Glomerular visceral epithelial cell (primary cell): Measurements from ENCODE around the gene FAM135A.
"Not testable (repeated sequence)": the region's sequence is repeated elsewhere in the genome, so short reads cannot be mapped to it uniquely, and the experiment has no call there.

ENCODE experiments used
- DNase-seq: peaks from one replicate; pipeline ENCODE4 v3.0.0-alpha.2; 2016; ENCODE audit errors: extremely low spot score

The FAM135A gene

DNA sequence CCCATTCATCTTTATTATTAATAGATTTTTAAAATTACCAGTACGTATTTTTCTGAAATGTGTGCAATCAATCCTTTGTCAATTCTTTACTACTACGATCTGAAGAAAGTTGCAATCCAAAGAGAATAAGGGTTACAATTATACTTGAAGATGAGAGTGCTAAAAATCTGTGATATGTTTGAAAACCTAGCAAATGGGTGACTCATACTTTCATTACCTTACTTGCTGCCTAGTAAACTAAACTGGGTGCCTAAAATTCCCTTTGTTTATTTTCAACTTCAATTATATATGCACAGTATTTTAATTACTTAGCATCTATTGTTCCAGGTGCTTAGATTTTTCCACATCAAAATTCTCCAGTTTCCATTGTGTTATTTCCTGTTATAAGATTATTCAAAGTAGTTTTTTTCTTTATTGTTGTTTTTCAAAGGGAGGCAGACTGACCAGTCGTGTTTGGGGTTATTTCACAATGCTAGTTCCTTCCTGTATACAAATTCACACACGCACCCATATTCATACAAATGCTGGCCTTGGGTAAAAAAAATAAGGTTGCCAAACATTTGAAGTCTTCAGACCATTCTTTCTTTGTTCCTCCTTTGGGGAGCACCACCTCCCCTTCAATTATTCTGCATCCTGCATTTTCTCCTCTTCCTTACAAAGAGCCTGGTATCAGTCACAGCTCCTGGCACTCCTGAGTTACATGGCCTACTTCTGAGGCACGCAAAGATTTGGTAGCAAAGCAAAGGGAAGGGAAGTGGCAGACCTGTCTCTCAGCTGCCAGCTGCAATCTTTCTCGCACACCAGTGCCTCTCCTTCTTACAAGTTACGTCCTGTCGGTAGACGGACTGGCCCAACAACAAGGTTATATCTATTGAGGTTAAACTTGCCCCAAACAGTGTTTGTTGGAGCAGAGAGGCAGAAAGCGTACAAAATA lies 16.2 kb upstream of the FAM135A start:
- no peak for DNase-seq

DNA sequence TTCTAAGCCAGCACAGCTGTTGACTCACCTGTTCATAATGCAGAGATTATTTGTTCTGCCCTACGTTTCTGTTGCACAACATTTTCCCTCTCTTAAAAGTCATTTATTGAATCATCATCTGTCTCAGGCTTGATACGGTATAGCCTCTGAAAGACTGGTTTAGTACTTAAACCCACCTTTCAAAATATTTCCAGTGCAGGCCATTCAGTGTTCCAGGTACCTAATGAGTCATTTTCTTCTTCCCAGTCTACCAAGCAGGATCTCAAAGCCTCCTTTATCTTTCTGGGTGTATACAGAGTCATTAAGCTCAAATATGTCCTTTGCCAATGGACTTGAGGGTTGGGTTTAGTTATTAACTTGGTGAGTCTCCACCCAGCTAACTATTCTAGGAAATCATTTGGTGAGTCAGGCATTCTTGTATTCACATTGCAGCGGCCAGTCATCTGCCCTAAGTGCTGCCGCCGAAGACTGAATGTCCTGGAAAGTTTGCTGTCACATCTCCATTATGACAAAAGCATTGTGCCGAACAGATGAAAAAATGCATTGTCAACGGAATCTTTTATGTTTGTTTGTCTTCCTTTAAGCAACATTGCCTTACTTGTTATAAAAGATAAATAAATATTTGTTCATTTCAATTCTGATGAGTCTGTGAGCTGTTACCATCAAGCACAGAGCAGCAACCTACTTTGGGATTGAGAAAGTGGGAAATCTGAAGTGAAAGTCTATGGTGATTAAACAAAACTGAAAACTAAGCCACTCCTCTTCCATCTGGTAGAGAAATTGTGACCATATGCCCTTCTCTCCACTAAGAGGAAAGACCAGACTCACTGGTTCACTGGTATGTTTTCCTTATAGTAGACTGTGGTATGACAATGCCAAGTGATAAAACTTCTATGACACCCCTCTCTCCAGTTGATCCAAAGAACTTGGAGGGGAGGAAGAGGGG lies 14.3 kb upstream of the FAM135A start:
- peak; percentile 91 for DNase-seq

GRCh38 chr6:70404658-70405057 lies 8.7 kb upstream of the FAM135A start:
- DNase-seq: no peak

GRCh38 chr6:70409216-70409615 lies 4.1 kb upstream of the FAM135A start:
- no peak for DNase-seq

- no peak for DNase-seq
Measured at GRCh38 chr6:70411542-70412251, 1.6 kb upstream of the FAM135A start.

GRCh38 chr6:70412252-70413113 lies 825 bp upstream of the FAM135A start:
- no peak for DNase-seq

DNA sequence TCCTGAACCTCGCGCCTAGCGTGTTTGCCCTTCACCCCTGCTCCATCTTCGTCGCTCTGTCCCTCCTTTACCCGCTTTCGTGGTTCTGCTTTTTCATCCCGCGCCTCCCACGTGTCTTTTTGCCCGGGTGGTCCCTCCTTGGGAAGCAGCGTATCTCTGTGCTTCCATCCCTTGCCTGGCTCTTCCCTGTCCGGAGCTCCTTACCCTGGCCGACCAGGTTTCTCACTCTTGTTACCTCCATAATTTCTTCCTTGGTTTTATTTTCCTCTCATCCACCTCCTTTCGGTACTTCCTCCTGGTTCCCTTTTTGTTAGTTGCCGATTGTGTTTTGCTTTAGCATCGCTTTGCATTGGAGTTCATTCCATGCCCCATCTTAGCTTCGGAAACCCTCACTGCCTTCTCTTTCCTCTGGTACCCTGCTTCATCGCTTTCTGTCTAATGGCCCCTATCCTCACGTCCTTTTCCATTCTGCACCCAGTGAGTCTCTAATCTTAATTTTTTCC lies 735 bp downstream of the FAM135A start:
- DNase-seq: peak; percentile 29

DNA sequence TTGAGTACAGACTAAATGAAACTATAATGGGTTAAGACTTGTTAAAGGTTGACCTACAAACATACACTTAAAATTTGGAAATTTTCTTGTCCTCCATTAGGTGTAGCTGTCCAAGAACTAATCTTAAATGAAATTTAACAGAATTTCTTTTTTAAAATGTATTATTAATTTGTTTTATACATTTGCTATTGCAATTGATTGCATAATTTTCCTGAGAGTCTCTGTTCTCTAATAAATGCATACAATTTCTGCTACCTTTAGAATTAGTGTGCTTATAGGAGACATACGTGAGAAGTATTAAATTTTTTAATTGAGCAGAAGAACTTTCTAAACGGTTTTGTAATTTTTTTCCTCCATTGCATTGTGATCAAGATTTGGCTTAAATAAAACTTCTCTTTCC lies 1.5 kb downstream of the FAM135A start:
- no peak for DNase-seq

DNA sequence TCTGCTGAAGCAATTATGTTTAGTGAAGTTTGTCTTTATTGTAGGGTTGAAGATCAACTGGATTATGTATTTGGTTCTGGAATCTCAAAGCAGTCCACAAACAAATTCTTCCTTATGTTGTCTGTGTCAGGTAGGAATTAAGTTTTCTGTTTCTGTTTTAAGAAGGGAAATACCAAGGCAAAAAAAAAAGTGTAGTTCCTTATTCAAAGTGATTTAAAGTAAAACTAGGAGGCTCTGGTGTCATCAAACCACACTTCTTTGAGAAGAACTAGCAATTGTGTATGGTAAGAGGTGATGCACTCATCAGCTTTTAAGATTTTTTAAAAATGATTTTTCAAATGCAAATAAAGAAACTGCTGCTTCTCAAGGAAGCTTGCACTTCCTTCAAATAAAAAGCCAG lies 1.9 kb downstream of the FAM135A start:
- no peak for DNase-seq

DNA sequence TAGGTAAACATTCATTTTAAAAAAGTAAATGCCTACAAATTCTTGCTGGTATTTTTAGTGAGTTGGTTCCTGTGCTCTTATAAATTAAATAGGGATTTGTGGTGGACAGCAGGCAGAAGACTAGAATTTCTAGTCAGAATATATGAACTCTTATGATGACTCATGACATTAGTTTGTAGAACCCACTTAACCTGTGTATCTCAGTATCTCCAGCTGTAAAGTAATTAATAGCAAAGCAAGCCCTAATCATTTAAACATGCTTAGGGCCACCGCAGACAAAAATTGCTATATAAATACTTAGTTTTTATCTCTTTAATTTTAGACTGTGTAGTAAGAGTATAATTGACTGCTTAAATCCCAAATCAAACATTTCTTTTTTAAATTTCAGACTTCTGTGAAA lies 2.4 kb downstream of the FAM135A start:
- DNase-seq: no peak

DNA sequence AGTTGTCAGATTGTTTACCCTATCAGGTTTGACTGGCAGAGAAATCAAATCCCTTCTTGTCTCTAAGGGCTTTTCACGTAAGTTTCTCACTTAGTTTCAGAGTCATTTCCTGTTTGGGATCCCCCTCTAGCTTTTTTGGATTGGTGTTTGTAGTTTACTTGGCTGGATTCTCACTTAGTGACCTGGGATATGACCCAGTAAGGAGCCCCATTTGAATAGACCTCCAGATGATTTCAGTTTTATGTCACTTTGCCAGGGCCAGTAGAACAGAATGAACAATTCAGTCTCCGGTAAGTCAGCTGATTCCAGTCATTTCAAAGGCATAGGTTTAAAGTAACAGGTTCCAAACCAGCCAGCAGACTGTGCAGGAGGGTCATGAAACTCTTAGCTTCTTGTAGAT lies 8.2 kb downstream of the FAM135A start:
- DNase-seq: no peak

- DNase-seq: no peak
Measured at GRCh38 chr6:70423189-70424134, 10.2 kb downstream of the FAM135A start.

- DNase-seq: no peak
Measured at GRCh38 chr6:70424291-70424690, 11.0 kb downstream of the FAM135A start.

GRCh38 chr6:70436320-70436719 lies 23.0 kb downstream of the FAM135A start:
- no peak for DNase-seq

- DNase-seq: no peak
Measured at GRCh38 chr6:70445001-70445400, 31.7 kb downstream of the FAM135A start.

DNA sequence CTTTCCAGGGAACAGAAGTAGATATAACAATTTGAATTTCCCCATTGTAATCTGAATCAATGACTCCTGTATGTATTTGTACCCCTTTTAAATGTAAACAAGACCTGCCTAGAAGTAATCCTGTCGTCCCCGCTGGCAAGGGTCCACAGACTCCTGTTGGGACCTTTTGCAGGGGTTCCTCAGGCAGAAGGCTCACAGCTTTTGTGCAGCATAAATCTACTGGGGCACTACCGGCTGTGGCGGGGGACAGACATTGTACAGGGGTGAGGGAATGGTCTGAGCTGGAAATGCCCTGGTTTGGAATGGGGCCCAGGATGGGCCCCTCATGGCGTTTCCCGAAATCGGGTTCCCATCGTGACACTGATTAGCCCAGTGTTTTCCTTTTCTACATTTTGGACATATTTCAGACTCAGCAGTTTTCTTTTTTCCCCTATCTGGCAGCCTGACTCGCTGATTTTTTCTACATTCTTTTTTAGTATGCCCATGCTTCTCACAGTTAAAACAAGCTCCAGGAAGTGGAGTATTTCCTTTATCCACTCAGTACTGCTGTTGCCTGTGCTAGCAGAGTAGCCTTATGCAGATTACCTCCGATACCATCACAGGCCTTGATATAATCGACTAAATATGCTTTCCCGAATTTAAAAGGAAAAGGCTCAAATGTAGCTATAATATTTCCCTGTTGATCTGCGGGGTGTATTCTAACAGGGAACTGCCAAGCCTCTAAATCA lies 34.2 kb downstream of the FAM135A start:
- not testable (repeated sequence) for DNase-seq

DNA sequence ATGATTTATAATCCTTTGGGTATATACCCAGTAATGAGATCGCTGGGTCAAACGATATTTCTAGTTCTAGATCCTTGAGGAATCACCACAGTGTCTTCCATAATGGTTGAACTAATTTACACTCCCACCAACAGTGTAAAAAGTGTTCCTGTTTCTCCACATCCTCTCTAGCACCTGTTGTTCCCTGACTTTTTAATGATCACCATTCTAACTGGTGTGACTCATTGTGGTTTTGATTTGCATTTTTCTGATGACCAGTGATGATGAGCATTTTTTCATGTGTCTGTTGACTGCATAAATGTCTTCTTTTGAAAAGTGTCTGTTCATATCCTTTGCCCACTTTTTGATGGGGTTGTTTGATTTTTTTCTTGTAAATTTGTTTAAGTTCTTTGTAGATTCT lies 40.6 kb downstream of the FAM135A start:
- peak; percentile 7 for DNase-seq

- DNase-seq: no peak
Measured at GRCh38 chr6:70456735-70457134, 43.4 kb downstream of the FAM135A start.

GRCh38 chr6:70459235-70459634 lies 45.9 kb downstream of the FAM135A start:
- no peak for DNase-seq
